ENCODE results near the gene RPS3A.

GRCh38 chr4:151055539-151055938, 43.9 kb upstream of the RPS3A start:
- no peak for TF ChIP-seq REST (IDR thresholded peaks at IDR 0.05; ENCODE audit: insufficient read depth in 1 of 2, low read depth in 2 of 2, low read length in 1 of 2)
- no peak for TF ChIP-seq CTCF (IDR thresholded peaks at IDR 0.05)
- TF ChIP-seq POLR2AphosphoS5 (IDR thresholded peaks at IDR 0.05; ENCODE audit: low read depth, low read length): no peak
- no peak for TF ChIP-seq TCF7L2 (IDR thresholded peaks at IDR 0.05; ENCODE audit: low read depth, low read length)
- TF ChIP-seq SIN3A (IDR thresholded peaks at IDR 0.05; ENCODE audit: borderline replicate concordance, insufficient read depth, low read depth, low read length): no peak
